ENCODE results near the gene PLD1.

DNA sequence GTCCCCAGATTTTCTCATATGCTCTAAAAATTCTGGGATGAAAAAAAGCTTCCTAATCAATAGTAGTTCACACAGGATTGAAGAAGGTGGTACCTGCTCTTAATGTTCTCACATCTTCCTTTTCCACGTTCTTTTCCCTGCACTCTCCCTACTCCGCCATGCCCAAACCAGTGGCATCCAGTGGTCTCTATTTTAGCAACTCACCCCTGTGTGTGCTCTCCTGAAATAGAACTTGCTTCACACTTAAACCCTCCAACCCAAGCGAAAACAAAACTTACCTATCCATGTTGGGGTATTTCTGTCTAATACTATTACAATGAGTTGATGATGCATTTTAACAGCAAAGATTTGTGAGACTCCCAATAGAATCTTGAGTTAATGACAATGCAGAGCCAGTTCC is 148.8 kb downstream of the PLD1 start:
- TF ChIP-seq, protein P1, sequence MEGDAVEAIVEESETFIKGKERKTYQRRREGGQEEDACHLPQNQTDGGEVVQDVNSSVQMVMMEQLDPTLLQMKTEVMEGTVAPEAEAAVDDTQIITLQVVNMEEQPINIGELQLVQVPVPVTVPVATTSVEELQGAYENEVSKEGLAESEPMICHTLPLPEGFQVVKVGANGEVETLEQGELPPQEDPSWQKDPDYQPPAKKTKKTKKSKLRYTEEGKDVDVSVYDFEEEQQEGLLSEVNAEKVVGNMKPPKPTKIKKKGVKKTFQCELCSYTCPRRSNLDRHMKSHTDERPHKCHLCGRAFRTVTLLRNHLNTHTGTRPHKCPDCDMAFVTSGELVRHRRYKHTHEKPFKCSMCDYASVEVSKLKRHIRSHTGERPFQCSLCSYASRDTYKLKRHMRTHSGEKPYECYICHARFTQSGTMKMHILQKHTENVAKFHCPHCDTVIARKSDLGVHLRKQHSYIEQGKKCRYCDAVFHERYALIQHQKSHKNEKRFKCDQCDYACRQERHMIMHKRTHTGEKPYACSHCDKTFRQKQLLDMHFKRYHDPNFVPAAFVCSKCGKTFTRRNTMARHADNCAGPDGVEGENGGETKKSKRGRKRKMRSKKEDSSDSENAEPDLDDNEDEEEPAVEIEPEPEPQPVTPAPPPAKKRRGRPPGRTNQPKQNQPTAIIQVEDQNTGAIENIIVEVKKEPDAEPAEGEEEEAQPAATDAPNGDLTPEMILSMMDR (IDR thresholded peaks at IDR 0.05), result no peak
- TF ChIP-seq EZH2phosphoT487 (IDR thresholded peaks at IDR 0.05), result no peak
